ENCODE measurements around the gene SDC4.
A peak's percentile ranks its signal among the peaks of the same experiment; 100 is the strongest.

The SDC4 gene

DNA sequence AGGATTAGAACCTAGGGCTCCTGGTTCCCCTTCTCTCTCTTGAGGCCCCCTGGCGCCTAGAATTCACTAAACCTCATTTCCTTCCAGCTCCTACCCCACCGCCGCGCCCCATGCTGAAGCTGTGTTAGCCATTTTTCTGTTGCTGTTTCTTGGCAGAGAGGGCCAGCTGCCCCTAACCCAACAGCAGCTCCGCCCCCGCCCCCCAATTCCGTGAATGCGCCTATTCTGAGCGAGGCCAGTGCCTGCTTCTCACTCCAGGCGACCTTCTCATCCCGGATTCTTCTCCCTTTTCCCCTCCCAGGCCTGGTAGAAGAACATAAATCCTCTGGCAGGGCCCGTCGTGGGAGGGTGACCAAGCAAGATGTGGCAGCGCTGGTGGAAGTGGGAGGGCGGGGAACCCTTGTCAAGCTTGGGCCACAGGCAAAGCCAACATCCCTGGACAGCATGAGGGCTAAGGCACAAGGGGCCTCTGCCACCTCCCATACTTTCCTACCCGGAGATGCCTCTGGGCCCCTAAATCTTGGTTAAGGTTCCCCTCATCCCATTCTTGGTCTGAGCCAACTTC lies 41.1 kb downstream of the SDC4 start:
- in situ Hi-C loops (cut with HindIII; ENCODE audit: low pct_ligation_motif_present, low pct_unique_long_range_greater_than_20kb, low sequenced_read_pairs), result no loop called here
- no peak for DNase-seq

DNA sequence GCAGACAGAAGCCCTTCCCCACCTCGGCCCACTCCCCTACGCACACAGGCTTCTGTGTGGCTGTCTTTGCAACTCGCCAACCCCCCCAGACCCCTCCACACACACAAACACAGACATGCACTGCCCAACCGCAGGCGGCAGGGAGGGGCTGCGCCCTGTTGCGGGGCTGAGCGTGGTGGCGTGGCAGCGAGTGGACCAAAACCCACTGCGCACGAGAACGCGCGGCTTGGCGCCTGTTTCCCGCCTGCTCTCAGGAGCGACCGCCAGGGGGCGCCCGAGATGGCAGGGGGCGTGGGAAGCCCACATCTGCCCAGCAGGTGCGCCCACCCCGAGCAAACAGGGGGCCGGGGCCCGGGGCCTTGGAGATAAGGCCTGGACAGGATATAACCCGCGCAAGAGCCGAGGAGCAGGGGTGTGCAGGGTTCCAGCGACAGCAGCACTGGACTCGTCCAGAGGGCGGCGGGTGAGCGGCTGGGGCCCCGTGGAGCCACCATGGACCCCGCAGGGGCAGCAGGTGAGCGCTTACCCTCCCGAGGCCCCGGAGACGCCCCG lies 41.7 kb downstream of the SDC4 start, which contains the start of gene RBPJL:
Gene RBPJL (plus strand): TSS at position 410 of the 552 bp plus-strand sequence. CDS start 83 bp downstream, at position 493.
- in situ Hi-C loops (cut with HindIII; ENCODE audit: low pct_ligation_motif_present, low pct_unique_long_range_greater_than_20kb, low sequenced_read_pairs), result no loop called here
- no peak for DNase-seq

DNA sequence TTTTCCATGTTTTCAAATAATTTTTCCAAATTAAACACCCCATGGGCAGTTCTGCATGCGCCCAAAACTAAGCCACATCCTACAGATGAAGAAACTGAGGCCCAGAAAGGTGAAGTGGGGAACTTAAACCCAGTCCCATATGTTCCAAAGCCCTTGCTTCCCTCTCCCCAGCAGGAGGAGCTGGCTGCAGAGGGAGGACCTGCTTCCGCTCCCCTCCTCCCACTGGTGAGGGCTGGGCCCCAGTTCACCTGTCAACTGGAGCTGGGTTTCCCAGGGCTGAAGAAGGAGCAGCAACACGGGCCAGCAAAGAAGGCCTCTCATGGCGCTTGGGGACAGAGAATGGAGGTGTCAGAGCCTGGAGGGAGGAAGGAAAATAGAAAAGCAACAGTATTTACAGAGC lies 43.0 kb downstream of the SDC4 start:
- in situ Hi-C loops (cut with HindIII; ENCODE audit: low pct_ligation_motif_present, low pct_unique_long_range_greater_than_20kb, low sequenced_read_pairs), result no loop called here
- no peak for DNase-seq

DNA sequence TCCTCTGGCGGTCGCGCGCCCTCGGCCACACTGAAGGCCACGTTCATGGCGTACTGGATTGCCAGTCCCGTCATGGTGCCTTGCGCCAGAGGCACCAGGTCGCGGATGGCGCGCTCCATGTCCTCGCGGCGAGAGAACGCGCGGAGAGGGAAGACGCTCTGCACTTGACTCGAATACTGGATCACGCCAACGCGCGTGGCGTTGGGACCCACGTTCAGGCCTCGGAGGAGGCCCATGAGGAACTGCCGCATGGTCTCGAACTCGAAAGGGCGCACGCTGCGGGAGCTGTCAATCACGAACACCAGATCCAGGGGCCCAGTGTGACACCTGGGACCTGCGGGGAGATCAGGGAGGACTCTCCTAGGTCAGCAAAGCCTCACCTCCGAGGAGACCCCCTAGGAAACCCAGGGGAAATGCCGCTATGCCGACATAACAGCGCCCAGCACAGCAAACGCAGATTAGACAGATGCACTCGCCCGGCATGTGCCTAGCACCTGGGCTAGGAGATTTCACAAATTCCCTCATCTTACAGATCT lies 43.7 kb downstream of the SDC4 start:
- in situ Hi-C loops (cut with HindIII; ENCODE audit: low pct_ligation_motif_present, low pct_unique_long_range_greater_than_20kb, low sequenced_read_pairs), result no loop called here
- DNase-seq, result no peak

DNA sequence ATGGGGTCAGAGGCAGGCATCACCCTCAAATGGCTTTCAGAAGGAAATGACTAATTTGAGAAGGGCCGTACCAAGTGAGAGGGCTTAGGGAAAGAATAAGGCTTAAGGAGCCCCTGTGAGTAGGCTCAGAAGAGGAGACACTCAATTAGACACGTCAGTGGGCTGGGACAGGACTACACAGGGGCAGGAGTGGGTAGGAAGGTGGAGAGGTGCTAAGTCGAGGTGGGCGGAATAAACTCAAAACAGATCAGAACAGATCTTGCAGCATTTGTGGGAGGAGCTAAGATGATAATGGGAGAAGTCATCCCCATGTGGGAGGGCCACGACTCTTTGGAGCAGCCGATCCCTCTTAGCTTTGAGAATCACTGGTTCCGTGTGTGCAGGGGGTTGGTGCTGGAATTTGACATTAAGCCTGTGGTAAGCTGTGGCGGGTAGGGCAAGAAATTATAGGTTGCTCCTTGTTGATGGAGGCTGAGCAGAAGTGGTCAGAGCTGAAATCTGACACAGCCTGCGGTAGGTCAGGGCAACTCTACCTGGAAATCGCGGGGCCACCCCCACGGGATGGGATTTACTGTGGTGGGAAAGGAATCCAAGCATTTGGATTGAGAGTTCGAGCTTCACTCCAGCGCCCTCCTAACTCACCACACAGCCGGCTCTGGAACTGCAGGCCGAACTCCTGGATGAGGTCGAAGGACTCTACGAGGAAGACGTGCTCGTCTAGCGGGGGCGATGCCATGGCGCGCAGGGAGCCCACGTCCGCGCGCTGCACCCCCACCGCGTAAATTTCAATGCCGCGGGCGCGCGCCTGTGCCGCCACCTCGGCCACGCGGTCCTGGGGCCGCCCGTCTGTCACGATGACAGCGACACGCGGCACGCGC lies 44.4 kb downstream of the SDC4 start:
- in situ Hi-C loops (cut with HindIII; ENCODE audit: low pct_ligation_motif_present, low pct_unique_long_range_greater_than_20kb, low sequenced_read_pairs), result no loop called here
- no peak for DNase-seq

DNA sequence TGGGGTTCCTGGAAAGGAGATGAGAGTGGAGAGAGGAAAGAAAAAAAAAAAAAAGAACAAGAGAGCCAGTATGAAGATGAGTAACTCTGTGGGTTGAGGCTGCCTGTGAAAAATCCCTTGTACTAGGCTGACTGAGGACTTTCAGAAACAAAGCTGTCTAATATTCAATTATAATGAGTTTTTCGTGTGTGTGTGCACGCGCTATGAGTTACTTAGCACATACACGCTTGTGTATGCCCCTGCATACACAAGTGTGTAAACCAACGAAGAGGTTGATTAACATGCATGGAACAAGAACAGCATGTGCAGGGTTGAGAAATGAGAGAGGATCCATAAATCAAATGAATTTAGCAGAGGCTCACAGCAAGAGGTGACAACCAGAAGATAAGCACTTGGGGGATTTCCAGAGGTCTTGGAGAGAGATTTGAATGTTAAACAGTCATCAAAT lies 46.4 kb downstream of the SDC4 start:
- in situ Hi-C loops (cut with HindIII; ENCODE audit: low pct_ligation_motif_present, low pct_unique_long_range_greater_than_20kb, low sequenced_read_pairs), result no loop called here
- DNase-seq, result no peak

DNA sequence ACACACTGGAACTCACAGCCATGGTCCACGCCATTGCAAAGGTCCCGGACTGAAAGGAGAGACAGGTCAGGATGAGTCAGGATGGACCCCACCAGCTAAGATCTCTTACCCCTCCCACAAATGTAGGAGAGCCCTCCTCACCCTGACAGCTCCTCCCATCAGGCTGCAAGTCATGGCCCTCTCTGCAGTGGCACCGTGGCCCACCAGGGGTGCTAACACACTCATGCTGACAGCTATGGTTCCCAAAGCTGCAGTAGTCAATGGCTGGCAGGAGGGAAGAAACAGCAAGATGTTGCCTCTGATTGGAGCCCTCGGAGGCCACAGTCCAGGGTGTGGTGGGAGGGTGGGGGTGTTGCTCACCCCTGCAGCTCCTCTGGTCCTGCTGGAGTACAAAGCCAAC lies 47.3 kb downstream of the SDC4 start:
- in situ Hi-C loops (cut with HindIII; ENCODE audit: low pct_ligation_motif_present, low pct_unique_long_range_greater_than_20kb, low sequenced_read_pairs), result no loop called here
- DNase-seq, result peak; percentile 57

DNA sequence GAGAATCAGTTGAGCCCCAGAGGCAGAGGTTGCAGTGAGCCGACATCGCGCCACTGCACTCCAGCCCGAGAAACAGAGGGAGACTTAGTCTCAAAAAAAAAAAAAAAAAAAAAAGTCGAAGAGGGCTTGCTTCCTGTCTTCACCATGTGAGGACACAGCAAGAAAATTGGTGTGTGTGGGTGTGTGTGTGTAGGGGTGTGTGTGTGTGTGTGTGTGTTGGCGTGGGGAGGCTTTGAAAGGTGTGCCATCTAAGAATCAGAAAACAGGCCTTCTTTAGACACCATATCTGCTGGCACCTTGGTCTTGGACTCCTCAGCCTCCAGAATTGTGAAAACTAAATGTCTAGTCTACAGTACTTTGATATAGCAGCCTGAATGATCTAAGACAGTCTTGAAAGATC lies 48.4 kb downstream of the SDC4 start:
- DNase-seq, result no peak
- in situ Hi-C loops (cut with HindIII; ENCODE audit: low pct_ligation_motif_present, low pct_unique_long_range_greater_than_20kb, low sequenced_read_pairs), result no loop called here

DNA sequence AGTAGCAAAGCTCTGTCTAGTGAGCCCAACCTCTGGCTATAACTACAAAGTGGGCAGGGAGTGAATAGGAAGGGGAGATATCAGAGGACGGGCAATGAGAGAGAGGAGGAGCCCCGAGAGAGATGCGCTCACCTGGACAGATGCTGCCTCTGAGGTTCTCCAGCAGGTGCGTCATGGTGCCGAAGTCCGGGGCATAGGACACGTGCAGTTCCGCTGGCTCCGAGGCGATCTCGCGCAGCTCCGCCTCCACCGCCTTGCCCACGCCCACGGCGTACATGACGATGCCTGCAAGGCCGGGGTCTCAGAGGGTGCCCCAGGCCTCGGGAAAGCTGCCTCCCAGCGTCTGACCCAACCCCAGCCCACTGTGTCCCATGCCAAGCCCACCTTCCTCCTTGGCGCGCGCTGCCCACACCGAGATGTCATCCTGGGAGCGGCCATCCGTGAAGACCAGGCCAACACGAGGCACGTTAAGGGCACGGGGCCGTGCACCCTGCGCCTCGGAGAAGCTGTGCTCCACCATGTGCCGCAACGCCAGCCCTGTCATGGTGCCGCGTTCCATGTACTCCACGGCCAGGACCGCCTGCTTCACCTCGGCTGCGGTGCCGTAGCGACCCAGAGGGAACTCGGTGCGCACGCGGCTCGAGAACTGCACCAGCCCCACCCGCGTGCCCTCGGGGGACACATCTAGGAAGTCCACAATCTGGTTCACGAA lies 50.3 kb downstream of the SDC4 start:
- no peak for DNase-seq
- in situ Hi-C loops (cut with HindIII; ENCODE audit: low pct_ligation_motif_present, low pct_unique_long_range_greater_than_20kb, low sequenced_read_pairs), result no loop called here

DNA sequence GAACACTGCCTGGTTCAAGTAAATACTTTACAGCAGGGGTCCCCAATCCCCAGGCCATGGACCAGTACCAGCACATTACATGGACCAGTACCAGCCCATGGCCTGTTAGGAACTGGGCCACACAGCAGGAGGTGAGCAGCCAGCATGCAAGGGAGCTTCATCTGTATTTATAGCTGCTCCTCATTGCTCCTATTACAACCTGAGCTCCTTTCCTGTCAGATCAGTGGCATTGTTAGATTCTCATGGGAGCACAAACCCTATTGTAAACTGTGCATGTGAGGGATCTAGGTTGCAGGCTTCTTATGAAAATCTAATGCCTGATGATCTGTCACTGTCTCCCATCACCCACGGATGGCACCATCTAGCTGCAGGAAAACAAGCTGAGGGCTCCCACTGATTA lies 53.6 kb downstream of the SDC4 start:
- in situ Hi-C loops (cut with HindIII; ENCODE audit: low pct_ligation_motif_present, low pct_unique_long_range_greater_than_20kb, low sequenced_read_pairs), result no loop called here
- no peak for DNase-seq

DNA sequence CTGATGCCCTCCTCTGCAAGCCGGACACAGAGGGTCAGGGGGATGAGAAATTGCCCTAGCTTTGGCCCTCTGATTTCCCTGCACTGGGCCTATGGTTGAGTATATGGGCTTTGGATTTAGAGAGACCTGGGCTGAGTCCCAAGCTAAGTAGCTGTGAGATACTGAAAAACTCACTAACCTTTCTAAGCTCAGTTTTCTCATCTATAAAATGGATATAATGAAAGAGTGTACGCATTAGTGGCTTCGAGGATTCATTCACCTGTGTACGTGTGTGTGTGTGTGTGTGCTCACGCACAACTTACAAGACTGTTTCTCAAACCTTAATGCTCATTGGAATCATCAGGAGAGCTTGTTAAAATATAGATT lies 54.2 kb downstream of the SDC4 start:
- in situ Hi-C loops (cut with HindIII; ENCODE audit: low pct_ligation_motif_present, low pct_unique_long_range_greater_than_20kb, low sequenced_read_pairs), result no loop called here
- DNase-seq, result no peak

DNA sequence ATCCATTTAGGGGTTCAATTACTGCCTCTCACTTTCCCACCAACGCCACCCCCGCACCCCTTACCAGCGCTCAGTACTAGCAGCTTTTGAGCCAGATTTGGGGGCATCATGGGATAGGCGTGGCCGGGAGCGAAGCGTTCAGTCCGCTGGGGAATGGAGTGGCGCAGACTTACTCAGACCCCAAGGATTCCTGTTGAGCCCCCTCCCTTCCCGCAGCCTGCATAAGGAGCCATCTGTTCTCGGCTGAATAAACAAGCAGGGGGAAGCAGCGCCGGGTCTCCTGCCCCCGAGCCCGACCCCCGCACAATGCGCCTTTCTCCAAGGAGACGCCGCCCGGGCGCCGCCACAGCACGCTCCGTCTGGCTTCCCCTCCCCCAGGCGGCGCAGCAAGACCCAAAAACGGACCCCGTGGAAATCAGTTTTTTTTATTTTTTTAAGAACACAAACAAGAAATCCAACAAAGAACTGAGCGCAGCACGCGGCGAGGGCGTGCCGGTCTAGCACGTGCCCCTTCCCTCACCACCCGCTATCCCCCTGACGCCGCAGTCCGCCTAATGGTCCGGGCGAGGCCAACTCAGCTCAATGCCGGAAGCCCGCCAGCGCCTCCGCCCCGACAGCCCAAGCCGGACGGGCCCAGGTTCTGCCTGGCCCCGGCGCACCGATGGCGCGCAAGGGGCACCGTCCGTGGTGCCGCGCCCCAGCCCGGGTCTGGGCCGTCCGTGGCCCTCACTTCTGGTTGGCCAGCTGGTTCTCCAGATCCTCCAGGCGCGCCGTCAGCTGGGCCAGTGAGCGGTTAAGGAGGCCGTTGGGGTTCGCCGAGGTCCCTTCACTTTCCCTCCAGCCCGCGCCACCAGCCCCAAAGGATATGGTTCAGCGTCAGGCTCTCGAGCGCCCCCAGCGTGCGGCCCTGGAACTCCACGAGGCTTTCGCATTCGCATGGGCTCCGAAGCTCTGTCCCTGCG lies 54.9 kb downstream of the SDC4 start:
- in situ Hi-C loops (cut with HindIII; ENCODE audit: low pct_ligation_motif_present, low pct_unique_long_range_greater_than_20kb, low sequenced_read_pairs), result no loop called here

DNA sequence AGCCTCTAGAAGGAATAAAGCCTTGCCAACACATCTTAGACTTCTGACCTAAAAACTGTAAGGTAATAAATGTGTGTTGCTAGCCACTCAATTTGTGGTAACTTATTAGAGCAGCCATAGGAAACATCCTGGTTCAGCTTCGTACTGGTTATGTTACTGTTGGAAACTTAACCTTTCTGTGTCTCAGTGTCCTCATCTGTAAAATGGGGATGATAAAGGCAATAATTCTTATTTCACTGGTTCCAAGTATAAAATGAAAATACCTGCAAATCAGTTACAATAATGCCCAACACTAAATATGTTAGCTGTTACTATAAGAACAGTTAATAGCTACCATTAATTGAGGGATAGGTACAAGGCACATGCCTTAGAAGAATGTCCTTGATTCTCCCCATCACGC lies 55.9 kb downstream of the SDC4 start:
- DNase-seq, result no peak
- in situ Hi-C loops (cut with HindIII; ENCODE audit: low pct_ligation_motif_present, low pct_unique_long_range_greater_than_20kb, low sequenced_read_pairs), result no loop called here

More for the DNA sequence above, 54.9 kb downstream of the SDC4 start:
- peak; percentile 69 for DNase-seq

DNA sequence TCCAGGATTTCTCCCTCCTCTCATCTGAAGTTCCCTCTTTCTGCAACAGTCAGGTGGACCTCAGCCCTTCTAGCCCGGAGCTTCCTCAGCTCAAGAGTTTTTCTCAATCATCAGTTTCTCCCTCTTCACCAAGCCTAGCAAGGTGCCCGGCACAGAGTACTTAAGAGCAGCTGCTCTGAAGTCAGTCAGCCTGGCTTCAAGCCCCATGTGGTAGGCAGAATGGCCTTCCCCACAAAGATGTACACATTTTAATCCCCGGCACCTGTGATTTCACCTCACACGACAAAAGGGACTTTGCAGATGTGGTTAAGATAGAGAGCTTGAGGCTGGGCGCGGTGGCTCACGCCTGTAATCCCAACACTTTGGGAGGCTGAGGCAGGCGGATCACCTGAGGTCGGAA lies 56.7 kb downstream of the SDC4 start:
- no peak for DNase-seq
- in situ Hi-C loops (cut with HindIII; ENCODE audit: low pct_ligation_motif_present, low pct_unique_long_range_greater_than_20kb, low sequenced_read_pairs), result no loop called here

DNA sequence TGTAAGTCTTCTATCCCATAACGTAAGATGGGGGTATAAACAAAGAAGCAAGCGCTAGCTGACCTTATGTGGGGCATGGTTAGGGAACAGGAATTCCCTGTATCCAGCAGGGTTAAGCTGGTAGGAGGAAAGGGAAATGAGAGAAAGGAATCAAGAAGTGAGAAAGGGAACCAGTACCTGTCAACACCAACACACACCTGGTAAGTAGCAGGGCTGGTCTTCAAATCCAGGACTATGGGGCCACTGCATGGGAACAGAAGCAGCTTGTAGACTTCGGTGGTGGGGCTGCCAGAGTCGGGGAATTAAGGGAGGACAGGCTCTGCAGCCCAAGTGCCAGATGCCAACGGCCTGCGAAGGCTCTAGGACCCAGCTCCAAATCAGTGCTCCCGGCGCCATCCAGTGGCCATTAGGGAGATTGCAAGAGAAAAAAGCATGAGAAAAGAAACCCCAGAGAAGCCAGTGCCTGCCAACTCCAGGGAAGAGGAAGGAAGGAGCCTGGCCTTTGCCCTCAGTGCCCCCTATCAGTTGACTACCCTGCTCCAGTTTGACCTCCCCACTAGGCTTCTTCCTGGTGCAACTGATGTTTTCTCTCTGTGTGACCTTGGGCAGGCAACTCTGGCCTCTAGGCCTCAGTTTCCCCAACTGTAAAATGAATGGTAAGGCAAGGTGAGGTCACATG lies 57.4 kb downstream of the SDC4 start:
- peak; percentile 68 for DNase-seq
- in situ Hi-C loops (cut with HindIII; ENCODE audit: low pct_ligation_motif_present, low pct_unique_long_range_greater_than_20kb, low sequenced_read_pairs), result no loop called here

DNA sequence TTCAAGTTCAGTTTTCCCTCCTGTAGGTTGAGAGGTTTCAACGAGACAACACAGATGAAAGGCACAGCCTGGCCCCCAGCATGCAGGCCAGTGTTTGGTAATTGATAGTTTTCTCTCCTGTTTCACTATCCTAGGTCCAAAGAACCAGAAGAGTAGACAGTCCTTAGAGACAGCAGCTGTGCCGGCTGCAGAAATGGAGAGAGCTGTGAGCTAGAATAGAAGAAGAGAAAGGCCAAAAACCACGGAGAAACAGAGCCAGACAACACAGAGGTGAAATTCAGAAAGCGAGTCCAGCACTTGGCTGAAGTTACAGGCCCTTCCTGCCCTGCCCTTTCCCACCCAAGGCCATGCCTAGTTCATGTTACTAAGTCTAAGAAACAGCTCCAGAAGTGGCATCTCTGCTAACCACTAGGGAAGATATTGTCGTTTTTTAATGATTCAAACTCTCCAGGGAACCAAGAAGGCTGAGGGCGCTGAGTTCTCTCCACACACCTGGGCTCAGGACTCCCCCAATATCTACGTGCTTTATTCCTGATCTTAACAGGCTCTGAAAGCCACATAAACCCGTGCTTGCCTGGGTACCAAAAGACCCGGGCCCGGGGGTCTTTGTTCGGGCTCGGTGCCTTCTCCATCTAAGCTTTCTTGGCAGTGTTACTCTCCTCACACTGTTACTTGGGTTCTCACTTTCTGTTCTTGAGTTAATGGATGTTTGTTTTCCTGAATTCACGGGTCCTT lies 58.1 kb downstream of the SDC4 start:
- DNase-seq, result no peak
- in situ Hi-C loops (cut with HindIII; ENCODE audit: low pct_ligation_motif_present, low pct_unique_long_range_greater_than_20kb, low sequenced_read_pairs), result no loop called here

DNA sequence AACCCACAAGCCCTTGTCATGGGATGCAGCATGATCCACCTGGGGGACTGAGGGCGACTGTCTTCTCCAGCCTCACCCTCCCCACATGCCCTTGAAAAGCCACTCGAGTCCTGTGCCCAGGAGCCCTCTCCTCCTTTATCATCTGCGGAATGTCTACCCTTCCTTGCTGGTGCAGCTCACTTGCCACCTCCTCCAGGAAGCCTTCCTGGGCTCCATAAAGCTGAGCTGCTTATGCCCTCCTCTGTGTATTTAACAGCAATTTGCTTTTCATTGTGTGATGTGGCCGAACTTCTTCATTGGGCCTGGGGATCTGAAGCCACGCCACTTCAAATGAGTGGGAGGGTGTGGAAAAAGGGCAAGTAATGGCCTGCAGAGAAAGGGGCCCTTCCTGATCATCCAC lies 59.4 kb downstream of the SDC4 start:
- DNase-seq, result no peak
- in situ Hi-C loops (cut with HindIII; ENCODE audit: low pct_ligation_motif_present, low pct_unique_long_range_greater_than_20kb, low sequenced_read_pairs), result no loop called here

Data from ACHN (cell line).